ENCODE data around the gene CMTM1.

DNA sequence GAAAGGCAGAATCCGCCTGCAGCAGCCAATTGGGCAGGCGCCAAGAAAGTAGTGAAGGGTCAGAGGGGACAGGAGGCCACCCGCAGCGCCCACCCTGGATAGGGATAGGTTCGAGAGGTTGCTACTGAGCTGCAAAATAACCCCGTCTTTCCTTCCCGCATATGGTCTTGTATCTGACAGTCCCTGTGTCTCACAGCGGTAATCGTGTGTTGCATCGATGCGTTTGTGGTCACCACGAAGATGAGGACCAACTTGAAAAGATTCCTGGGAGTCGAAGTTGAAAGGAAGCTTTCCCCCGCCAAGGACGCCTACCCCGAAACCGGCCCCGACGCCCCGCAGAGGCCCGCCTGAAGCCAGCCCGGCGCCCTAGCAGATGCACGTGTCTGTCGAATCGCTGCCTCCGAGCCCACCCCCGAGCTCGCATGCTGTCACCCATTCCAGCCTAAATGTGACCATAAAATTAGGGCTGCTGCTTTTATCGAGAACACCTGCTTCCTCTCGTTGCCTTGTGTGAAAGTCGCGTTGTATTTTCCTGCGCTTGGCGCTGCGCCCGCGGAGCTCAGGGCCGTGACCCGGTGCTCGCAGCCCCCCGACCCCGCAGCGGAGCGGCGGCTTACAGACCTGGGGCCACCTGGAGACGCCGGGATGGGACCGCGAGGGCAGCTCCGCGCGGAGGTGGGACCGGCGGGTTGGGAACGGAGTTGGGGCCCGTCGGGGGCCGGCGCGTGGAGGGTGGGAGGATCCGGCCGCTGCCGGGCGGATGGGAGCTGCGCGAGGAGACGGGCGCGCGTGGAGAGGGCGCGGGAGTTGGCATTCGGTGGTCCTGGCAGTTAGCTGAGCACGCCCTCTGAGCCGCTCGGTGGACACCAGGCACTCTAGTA is 12.7 kb downstream of the CMTM1 start, which contains the start of gene CMTM2:
- TF ChIP-seq POLR2AphosphoS5 (IDR thresholded peaks at IDR 0.05; ENCODE audit: low read depth), result no peak
- TF ChIP-seq, protein P1, sequence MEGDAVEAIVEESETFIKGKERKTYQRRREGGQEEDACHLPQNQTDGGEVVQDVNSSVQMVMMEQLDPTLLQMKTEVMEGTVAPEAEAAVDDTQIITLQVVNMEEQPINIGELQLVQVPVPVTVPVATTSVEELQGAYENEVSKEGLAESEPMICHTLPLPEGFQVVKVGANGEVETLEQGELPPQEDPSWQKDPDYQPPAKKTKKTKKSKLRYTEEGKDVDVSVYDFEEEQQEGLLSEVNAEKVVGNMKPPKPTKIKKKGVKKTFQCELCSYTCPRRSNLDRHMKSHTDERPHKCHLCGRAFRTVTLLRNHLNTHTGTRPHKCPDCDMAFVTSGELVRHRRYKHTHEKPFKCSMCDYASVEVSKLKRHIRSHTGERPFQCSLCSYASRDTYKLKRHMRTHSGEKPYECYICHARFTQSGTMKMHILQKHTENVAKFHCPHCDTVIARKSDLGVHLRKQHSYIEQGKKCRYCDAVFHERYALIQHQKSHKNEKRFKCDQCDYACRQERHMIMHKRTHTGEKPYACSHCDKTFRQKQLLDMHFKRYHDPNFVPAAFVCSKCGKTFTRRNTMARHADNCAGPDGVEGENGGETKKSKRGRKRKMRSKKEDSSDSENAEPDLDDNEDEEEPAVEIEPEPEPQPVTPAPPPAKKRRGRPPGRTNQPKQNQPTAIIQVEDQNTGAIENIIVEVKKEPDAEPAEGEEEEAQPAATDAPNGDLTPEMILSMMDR (conservative IDR thresholded peaks at IDR 0.05; ENCODE audit: low read depth in 2 of 2), result no peak
